Astrocyte (in vitro differentiated cells and primary cell): ENCODE results near the gene CFD. TPM values are rescaled to one million over a fixed set of nuclear protein-coding genes. Genes with fewer than 3 reads are reported as not detected.
"Not testable (repeated sequence)": the region's sequence is repeated elsewhere in the genome, so short reads cannot be mapped to it uniquely, and the experiment has no call there.

Experiments
- DNase-seq: peaks from one replicate; pipeline ENCODE4 v3.0.0-alpha.2; 2010; ENCODE audit warnings: low read depth
- FAIRE-seq: peaks from 2 replicates; lab custom pipeline; 2011; peaks lifted over from hg19 to GRCh38; lab: Jason Lieb, UNC
- H2AFZ ChIP-seq: 2 replicates; pipeline ENCODE4 v1.6.0; 2012; ENCODE audit warnings: low read depth, low read length, inconsistent platforms
- H3K27ac ChIP-seq: 2 replicates; pipeline ENCODE4 v1.5.1; 2011; ENCODE audit warnings: low read depth, low read length, inconsistent platforms
- H3K27me3 ChIP-seq: 2 replicates; pipeline ENCODE4 v1.6.0; 2011; ENCODE audit warnings: low read length, inconsistent platforms; ENCODE audit not compliant: insufficient read depth
- H3K36me3 ChIP-seq: 2 replicates; pipeline ENCODE4 v1.5.1; 2011; ENCODE audit warnings: low read length, inconsistent platforms; ENCODE audit not compliant: insufficient read depth
- H3K4me1 ChIP-seq: 2 replicates; pipeline ENCODE4 v1.5.1; 2011; ENCODE audit warnings: low read length, inconsistent platforms; ENCODE audit not compliant: insufficient read depth
- H3K4me2 ChIP-seq: 2 replicates; pipeline ENCODE4 v1.6.0; 2012; ENCODE audit warnings: low read length, inconsistent platforms
- H3K4me3 ChIP-seq: 2 replicates; pipeline ENCODE4 v1.5.1; 2011; ENCODE audit warnings: low read depth, mild to moderate bottlenecking, low read length, inconsistent platforms; ENCODE audit not compliant: insufficient read depth
- H3K79me2 ChIP-seq: 2 replicates; pipeline ENCODE4 v1.6.0; 2012; ENCODE audit warnings: mild to moderate bottlenecking, low read length, inconsistent platforms; ENCODE audit not compliant: insufficient read depth
- H3K9ac ChIP-seq: 2 replicates; pipeline ENCODE4 v1.6.0; 2012; ENCODE audit warnings: mild to moderate bottlenecking, low read length, inconsistent platforms
- H3K9me3 ChIP-seq: 2 replicates; pipeline ENCODE4 v1.5.1; 2012; ENCODE audit warnings: low read depth, mild to moderate bottlenecking, low read length, inconsistent platforms; ENCODE audit not compliant: insufficient read depth
- H4K20me1 ChIP-seq: 2 replicates; pipeline ENCODE4 v1.6.0; 2012; ENCODE audit warnings: low read length, inconsistent platforms; ENCODE audit not compliant: insufficient read depth
- H3K27ac Mint-ChIP-seq: one replicate; pipeline ENCODE4 v1.8.0; 2021; ENCODE audit warnings: mild to moderate bottlenecking, mixed read lengths; ENCODE audit not compliant: unreplicated experiment
- H3K27me3 Mint-ChIP-seq: one replicate; pipeline ENCODE4 v1.8.0; 2021; ENCODE audit warnings: low read depth, mixed read lengths; ENCODE audit not compliant: unreplicated experiment
- H3K36me3 Mint-ChIP-seq: one replicate; pipeline ENCODE4 v1.8.0; 2021; ENCODE audit warnings: low read depth, mixed read lengths; ENCODE audit not compliant: unreplicated experiment
- H3K4me1 Mint-ChIP-seq: one replicate; pipeline ENCODE4 v1.8.0; 2021; ENCODE audit warnings: low read depth, mixed read lengths; ENCODE audit not compliant: unreplicated experiment
- H3K4me3 Mint-ChIP-seq: one replicate; pipeline ENCODE4 v1.8.0; 2021; ENCODE audit warnings: mild to moderate bottlenecking, moderate library complexity, mixed read lengths; ENCODE audit not compliant: unreplicated experiment
- H3K9me3 Mint-ChIP-seq: one replicate; pipeline ENCODE4 v1.8.0; 2021; ENCODE audit warnings: mild to moderate bottlenecking, mixed read lengths; ENCODE audit not compliant: unreplicated experiment
- EZH2 ChIP-seq: IDR thresholded peaks from 2 replicates; pipeline ENCODE4 v1.6.1; 2012; ENCODE audit warnings: mild to moderate bottlenecking, low read length, inconsistent platforms; ENCODE audit not compliant: insufficient read depth
- total RNA-seq: library from RNA; stranded (reverse); gene quantifications from 2 replicates; pipeline ENCODE4 v1.2.1, GENCODE V29; 2021
- TF ChIP-seq, protein P1 (sequence below): IDR thresholded peaks from 2 replicates; pipeline ENCODE4 v1.5.1; 2011; ENCODE audit warnings: low read depth, mild to moderate bottlenecking, inconsistent platforms, low read length, moderate library complexity; ENCODE audit not compliant: insufficient read depth

Gene CFD
- total RNA-seq, 1 donor from 2014 or later, result 0.59 TPM

GRCh38 chr19:890831-891230 is 31.4 kb downstream of the CFD start:
- Mint-ChIP-seq H3K36me3 (peaks cover 13% of the 10 kb centered on the region), H3K27me3 (no peaks in the 10 kb centered on the region), H3K9me3 (no peaks in the 10 kb centered on the region), H3K4me3 (peak overlapping the region; percentile 76), H3K27ac (no peak overlapping the region), H3K4me1 (no peaks in the 10 kb centered on the region)
- Histone ChIP-seq H3K9me3 (no peaks in the 10 kb centered on the region), H3K9ac (no peak overlapping the region), H3K36me3 (no peaks in the 10 kb centered on the region), H3K4me2 (no peak overlapping the region), H3K4me1 (no peaks in the 10 kb centered on the region), H4K20me1 (peaks cover under 1% of the 10 kb centered on the region), H3K79me2 (peaks cover 23% of the 10 kb centered on the region), H3K4me3 (no peak overlapping the region), H3K27me3 (no peaks in the 10 kb centered on the region), H2AFZ (no peak overlapping the region), H3K27ac (no peak overlapping the region)
- DNase-seq (no peak), FAIRE-seq (no peak)
- TF ChIP-seq, protein P1, sequence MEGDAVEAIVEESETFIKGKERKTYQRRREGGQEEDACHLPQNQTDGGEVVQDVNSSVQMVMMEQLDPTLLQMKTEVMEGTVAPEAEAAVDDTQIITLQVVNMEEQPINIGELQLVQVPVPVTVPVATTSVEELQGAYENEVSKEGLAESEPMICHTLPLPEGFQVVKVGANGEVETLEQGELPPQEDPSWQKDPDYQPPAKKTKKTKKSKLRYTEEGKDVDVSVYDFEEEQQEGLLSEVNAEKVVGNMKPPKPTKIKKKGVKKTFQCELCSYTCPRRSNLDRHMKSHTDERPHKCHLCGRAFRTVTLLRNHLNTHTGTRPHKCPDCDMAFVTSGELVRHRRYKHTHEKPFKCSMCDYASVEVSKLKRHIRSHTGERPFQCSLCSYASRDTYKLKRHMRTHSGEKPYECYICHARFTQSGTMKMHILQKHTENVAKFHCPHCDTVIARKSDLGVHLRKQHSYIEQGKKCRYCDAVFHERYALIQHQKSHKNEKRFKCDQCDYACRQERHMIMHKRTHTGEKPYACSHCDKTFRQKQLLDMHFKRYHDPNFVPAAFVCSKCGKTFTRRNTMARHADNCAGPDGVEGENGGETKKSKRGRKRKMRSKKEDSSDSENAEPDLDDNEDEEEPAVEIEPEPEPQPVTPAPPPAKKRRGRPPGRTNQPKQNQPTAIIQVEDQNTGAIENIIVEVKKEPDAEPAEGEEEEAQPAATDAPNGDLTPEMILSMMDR, result no peak
- no peak for TF ChIP-seq EZH2

- not testable (repeated sequence) for H3K4me1 Mint-ChIP-seq, H3K27ac ChIP-seq, H3K9me3 ChIP-seq, H4K20me1 ChIP-seq, H3K27ac Mint-ChIP-seq, DNase-seq, H3K27me3 Mint-ChIP-seq, H3K9me3 Mint-ChIP-seq, FAIRE-seq, H2AFZ ChIP-seq, H3K4me1 ChIP-seq, H3K27me3 ChIP-seq, H3K36me3 ChIP-seq
- H3K4me2 ChIP-seq, result peak overlapping the region; percentile 96
- peak overlapping the region; percentile 91 for H3K9ac ChIP-seq
- H3K36me3 Mint-ChIP-seq, result peaks cover 17% of the 10 kb centered on the region
- peak overlapping the region; percentile 88 for H3K4me3 Mint-ChIP-seq
- peak overlapping the region; percentile 87 for H3K4me3 ChIP-seq
- peaks cover 23% of the 10 kb centered on the region for H3K79me2 ChIP-seq
These were observed 32.1 kb downstream of the CFD start for GRCh38 chr19:891421-892200.

GRCh38 chr19:892243-892893 is 32.9 kb downstream of the CFD start:
- Histone ChIP-seq H3K27ac (peak overlapping the region; percentile 12), H3K27me3 (no peaks in the 10 kb centered on the region), H4K20me1 (peaks cover 9% of the 10 kb centered on the region), H2AFZ (no peak overlapping the region), H3K4me1 (no peaks in the 10 kb centered on the region), H3K4me3 (peak overlapping the region; percentile 87), H3K9me3 (no peaks in the 10 kb centered on the region), H3K4me2 (peak overlapping the region; percentile 96), H3K36me3 (no peaks in the 10 kb centered on the region), H3K79me2 (peaks cover 23% of the 10 kb centered on the region), H3K9ac (peak overlapping the region; percentile 91)
- DNase-seq (no peak), FAIRE-seq (no peak)
- H3K9me3 Mint-ChIP-seq, result no peaks in the 10 kb centered on the region
- H3K27me3 Mint-ChIP-seq, result no peaks in the 10 kb centered on the region
- H3K27ac Mint-ChIP-seq, result peak overlapping the region; percentile 62
- peak overlapping the region; percentile 88 for H3K4me3 Mint-ChIP-seq
- TF ChIP-seq, protein P1, result no peak
- no peak for TF ChIP-seq EZH2
- H3K36me3 Mint-ChIP-seq, result peaks cover 13% of the 10 kb centered on the region
- no peaks in the 10 kb centered on the region for H3K4me1 Mint-ChIP-seq
